Endothelial cell of umbilical vein (primary cell): Measurements from ENCODE around the gene CENPQ. TPM values are rescaled to one million over a fixed set of nuclear protein-coding genes. Genes with fewer than 3 reads are reported as not detected.

Source experiments
- BruUV-seq: library from RNA; stranded (reverse); fragments of 400-500 nt; replicated peaks from 2 replicates; lab custom pipeline; 2021; lab: Mats Ljungman, UMichigan
- CTCF ChIA-PET: fragments of 300-600, 350-600 bp; sonication (Branson Sonifier 250); formaldehyde crosslinking; loops from one replicate; lab custom pipeline; 2021; ENCODE audit warnings: antibody characterized with exemption, inconsistent platforms; lab: Charles Lee
- POLR2A ChIA-PET: fragments of 300-600, 350-600 bp; sonication (Branson Sonifier 250); formaldehyde crosslinking; loops from one replicate; lab custom pipeline; 2021; ENCODE audit warnings: antibody characterized with exemption, inconsistent platforms; lab: Charles Lee
- DNase-seq: peaks from one replicate; pipeline ENCODE4 v3.0.0-alpha.2; 2011; ENCODE audit warnings: low read depth, low spot score
- FAIRE-seq: peaks from 2 replicates; lab custom pipeline; 2011; peaks lifted over from hg19 to GRCh38; lab: Jason Lieb, UNC
- H2AFZ ChIP-seq: 2 replicates; pipeline ENCODE4 v1.6.0; 2012; ENCODE audit warnings: low read depth, low read length, control low read depth, inconsistent platforms
- H3K27ac ChIP-seq: 2 replicates; pipeline ENCODE4 v1.5.1; 2011; ENCODE audit warnings: low read depth, mild to moderate bottlenecking, control low read depth, low read length, moderate library complexity; ENCODE audit not compliant: insufficient read depth
- H3K27me3 ChIP-seq, 2 experiments: 2 replicates each; pipeline versions ENCODE4 v1.6.0 to v1.6.1; 2011; ENCODE audit warnings: low read length in 2 of 2, mixed read lengths in 1 of 2; ENCODE audit not compliant: control insufficient read depth in 2 of 2, insufficient read depth in 2 of 2
- H3K36me3 ChIP-seq, 2 experiments: 2 replicates in 1 of 2; 3 replicates in 1 of 2; pipeline ENCODE4 v1.5.1; 2011; ENCODE audit warnings: low read length in 2 of 2, mild to moderate bottlenecking in 1 of 2, moderate library complexity in 1 of 2; ENCODE audit not compliant: control insufficient read depth in 2 of 2, insufficient read depth in 2 of 2; ENCODE audit errors: extremely low read depth in 1 of 2
- H3K4me1 ChIP-seq: 3 replicates; pipeline ENCODE4 v1.5.1; 2011; ENCODE audit warnings: mild to moderate bottlenecking, low read length; ENCODE audit not compliant: control insufficient read depth, insufficient read depth; ENCODE audit errors: extremely low read depth
- H3K4me2 ChIP-seq: 2 replicates; pipeline ENCODE4 v1.6.1; 2011; ENCODE audit warnings: low read length, control low read depth, mixed read lengths; ENCODE audit not compliant: insufficient read depth
- H3K4me3 ChIP-seq, 3 experiments: fragments of 200-600 bp in 1 of 3; sonication (generic), shearing (Covaris generic) in 1 of 3; replicated peaks in 1 of 3; 2 replicates each; pipeline ENCODE4 v1.5.1; 2011 to 2016; ENCODE audit warnings: control low read depth in 3 of 3, low read length in 3 of 3, mild to moderate bottlenecking in 2 of 3, inconsistent platforms in 1 of 3, low read depth in 1 of 3, moderate library complexity in 1 of 3; ENCODE audit not compliant: insufficient read depth in 1 of 3
- H3K79me2 ChIP-seq: 2 replicates; pipeline ENCODE4 v1.6.0; 2012; ENCODE audit warnings: low read length, inconsistent platforms; ENCODE audit not compliant: control insufficient read depth, insufficient read depth
- H3K9ac ChIP-seq: replicated peaks from 2 replicates; pipeline ENCODE3; 2011; ENCODE audit warnings: low read length, control low read depth; ENCODE audit not compliant: insufficient read depth; ENCODE audit errors: extremely low read depth
- H3K9me1 ChIP-seq: replicated peaks from 3 replicates; pipeline ENCODE4 v1.6.0; 2011; ENCODE audit warnings: mild to moderate bottlenecking, low read length; ENCODE audit not compliant: control insufficient read depth, insufficient read depth; ENCODE audit errors: extremely low read depth
- H3K9me3 ChIP-seq: replicated peaks from 2 replicates; pipeline ENCODE4 v1.5.1; 2012; ENCODE audit warnings: low read length, inconsistent platforms; ENCODE audit not compliant: control insufficient read depth, insufficient read depth
- H4K20me1 ChIP-seq: replicated peaks from 2 replicates; pipeline ENCODE3; 2011; ENCODE audit warnings: mild to moderate bottlenecking, low read length; ENCODE audit not compliant: control insufficient read depth, insufficient read depth; ENCODE audit errors: extremely low read depth
- EZH2 ChIP-seq: IDR thresholded peaks from 2 replicates; pipeline ENCODE4 v1.6.1; 2012; ENCODE audit warnings: borderline replicate concordance, low read depth, mild to moderate bottlenecking, moderate library complexity, low read length, inconsistent platforms; ENCODE audit not compliant: severe bottlenecking
- FOS ChIP-seq: IDR thresholded peaks from 2 replicates; pipeline ENCODE4 v1.6.1; 2011; ENCODE audit warnings: mild to moderate bottlenecking, low read length, moderate library complexity, borderline replicate concordance; ENCODE audit not compliant: insufficient read depth
- GATA2 ChIP-seq: IDR thresholded peaks from 2 replicates; pipeline ENCODE4 v1.7.0; 2011; ENCODE audit warnings: low read depth, mild to moderate bottlenecking, moderate library complexity, mixed read lengths, low read length; ENCODE audit not compliant: insufficient read length, insufficient read depth
- JUN ChIP-seq: IDR thresholded peaks from 2 replicates; pipeline ENCODE4 v1.6.1; 2011; ENCODE audit warnings: borderline replicate concordance, low read depth; ENCODE audit not compliant: insufficient read length, insufficient read depth
- MAX ChIP-seq: IDR thresholded peaks from 2 replicates; pipeline ENCODE4 v1.6.1; 2011; ENCODE audit not compliant: insufficient read depth, insufficient read length
- MYC ChIP-seq: IDR thresholded peaks from one replicate; pipeline ENCODE4 v1.6.1; 2011; ENCODE audit warnings: mild to moderate bottlenecking, low read depth, low read length
- POLR2A ChIP-seq: IDR thresholded peaks from 2 replicates; pipeline ENCODE4 v1.6.1; 2012; ENCODE audit warnings: low read depth, mild to moderate bottlenecking, control low read depth, low read length
- POLR2AphosphoS5 ChIP-seq: IDR thresholded peaks from 2 replicates; pipeline ENCODE4 v1.6.1; 2012; ENCODE audit warnings: low read depth, mild to moderate bottlenecking, control low read depth, low read length, moderate library complexity; ENCODE audit not compliant: insufficient read depth
- dilution Hi-C: fragments of 300-500 bp; cut with MboI; formaldehyde crosslinking; loops from one replicate; pipeline ENCODE4 v1.15.0; 2019; ENCODE audit warnings: low sequenced_read_pairs; ENCODE audit not compliant: extremely low pct_ligation_motif_present
- intact Hi-C: fragments of 100-400 bp; cut with micrococcal nuclease; formaldehyde crosslinking; loops from one replicate; pipeline ENCODE4 v1.10.0; 2022
- polyA plus RNA-seq, 4 experiments: library from polyadenylated mRNA; depleted of rRNA in 3 of 4; stranded (reverse) in 3 of 4; unstranded in 1 of 4; fragments of >200 nt; gene quantifications; 2 replicates each; pipeline versions ENCODE4 v1.2.1 to v1.2.3, GENCODE V29; 2011 to 2012; ENCODE audit warnings: missing spikeins in 1 of 4
- total RNA-seq: library from RNA; stranded (reverse); gene quantifications from 2 replicates; pipeline ENCODE4 v1.2.3, GENCODE V29; 2021
- TF ChIP-seq, protein P1 (sequence below), 2 donors: IDR thresholded peaks; 1 replicate in 1 of 2; 2 replicates in 1 of 2; pipeline ENCODE4 v1.5.1; 2011; ENCODE audit warnings: low read length in 2 of 2, mild to moderate bottlenecking in 2 of 2, moderate library complexity in 2 of 2, control low read depth in 1 of 2, inconsistent platforms in 1 of 2, low read depth in 1 of 2; ENCODE audit not compliant: insufficient read depth in 1 of 2; ENCODE audit errors: extremely low read depth in 1 of 2

The CENPQ gene
- total and polyA plus RNA-seq, 2 donors (not counting 3 experiments of a cell fraction or from before 2014, with no cell fraction given), result 3.3 to 8.0 TPM

- H4K20me1 ChIP-seq, result no peaks in the 10 kb centered on the region
- H3K36me3 ChIP-seq, result no peaks in the 10 kb centered on the region
- ChIA-PET POLR2A (no interaction called here), CTCF (interaction anchor here (1.1 to 3.6 kb wide), 2 partner anchors 16 kb away, joined by 4 to 22 read pairs; no protein-coding TSS in a partner anchor)
- H3K79me2 ChIP-seq, result no peaks in the 10 kb centered on the region
- H3K9me3 ChIP-seq, result no peaks in the 10 kb centered on the region
- DNase-seq (no peak), FAIRE-seq (no peak)
- no peak overlapping the region for H2AFZ ChIP-seq
- H3K4me2 ChIP-seq, result no peak overlapping the region
- dilution Hi-C loops (no loop called here), intact Hi-C loops (no loop called here)
- no TSS peak for BruUV-seq
- no peak overlapping the region for H3K27ac ChIP-seq
- H3K9me1 ChIP-seq, result no peaks in the 10 kb centered on the region
- H3K4me3 ChIP-seq, result no peak overlapping the region
- no peak for TF ChIP-seq GATA2
- TF ChIP-seq EZH2, result no peak
- no peak for TF ChIP-seq MAX
- TF ChIP-seq JUN, result no peak
- no peak for TF ChIP-seq FOS
- no peak for TF ChIP-seq MYC
- no peak for TF ChIP-seq POLR2AphosphoS5
- TF ChIP-seq, protein P1, sequence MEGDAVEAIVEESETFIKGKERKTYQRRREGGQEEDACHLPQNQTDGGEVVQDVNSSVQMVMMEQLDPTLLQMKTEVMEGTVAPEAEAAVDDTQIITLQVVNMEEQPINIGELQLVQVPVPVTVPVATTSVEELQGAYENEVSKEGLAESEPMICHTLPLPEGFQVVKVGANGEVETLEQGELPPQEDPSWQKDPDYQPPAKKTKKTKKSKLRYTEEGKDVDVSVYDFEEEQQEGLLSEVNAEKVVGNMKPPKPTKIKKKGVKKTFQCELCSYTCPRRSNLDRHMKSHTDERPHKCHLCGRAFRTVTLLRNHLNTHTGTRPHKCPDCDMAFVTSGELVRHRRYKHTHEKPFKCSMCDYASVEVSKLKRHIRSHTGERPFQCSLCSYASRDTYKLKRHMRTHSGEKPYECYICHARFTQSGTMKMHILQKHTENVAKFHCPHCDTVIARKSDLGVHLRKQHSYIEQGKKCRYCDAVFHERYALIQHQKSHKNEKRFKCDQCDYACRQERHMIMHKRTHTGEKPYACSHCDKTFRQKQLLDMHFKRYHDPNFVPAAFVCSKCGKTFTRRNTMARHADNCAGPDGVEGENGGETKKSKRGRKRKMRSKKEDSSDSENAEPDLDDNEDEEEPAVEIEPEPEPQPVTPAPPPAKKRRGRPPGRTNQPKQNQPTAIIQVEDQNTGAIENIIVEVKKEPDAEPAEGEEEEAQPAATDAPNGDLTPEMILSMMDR (IDR thresholded peaks at IDR 0.05; ENCODE audit: extremely low read depth in 1 of 2, insufficient read depth in 1 of 2, low read depth in 1 of 2, low read length in 2 of 2), result no peak
- no peak for TF ChIP-seq POLR2A
- H3K9ac ChIP-seq, result no peak overlapping the region
- no peaks in the 10 kb centered on the region for H3K4me1 ChIP-seq
- peaks cover 0 to 4% of the 10 kb centered on the region in 2 experiments for H3K27me3 ChIP-seq
Measured at GRCh38 chr6:49516147-49516505, 53.0 kb downstream of the CENPQ start.
